T-cell (primary cell): Measurements from ENCODE around the gene STIM1. TPM values are rescaled to one million over a fixed set of nuclear protein-coding genes. Genes with fewer than 3 reads are reported as not detected.
"Not testable (repeated sequence)": the region's sequence is repeated elsewhere in the genome, so short reads cannot be mapped to it uniquely, and the experiment has no call there.

Experiments
- ATAC-seq, 4 experiments: fragments of 200-7000 bp in 3 of 4; fragments of 150-1000 bp in 1 of 4; cut with Tn5 transposase; replicated peaks in 1 of 4; 1 replicate in 3 of 4; 2 replicates in 1 of 4; pipeline ENCODE4 v1.10.0; 2021; ENCODE audit warnings: moderate library complexity in 3 of 4, mild to moderate bottlenecking in 2 of 4, moderate number of reproducible peaks in 1 of 4
- CTCF ChIA-PET, 2 donors: fragments of 300-600 bp; sonication (Branson Sonifier 250); formaldehyde crosslinking; loops; one replicate each; lab custom pipeline; 2022; ENCODE audit warnings: antibody characterized with exemption in 2 of 2; lab: Charles Lee
- POLR2A ChIA-PET, 2 donors: fragments of 300-600 bp; sonication (Branson Sonifier 250); formaldehyde crosslinking; loops; one replicate each; lab custom pipeline; 2022; ENCODE audit warnings: antibody characterized with exemption in 2 of 2; lab: Charles Lee
- DNase-seq, 35 experiments: peaks; one replicate each; pipeline versions ENCODE4 v3.0.0 to v3.0.0-alpha.2; 2013 to 2023
- H3K27ac ChIP-seq: one replicate; pipeline ENCODE4 v1.5.1; 2013; ENCODE audit warnings: low read length
- H3K27me3 ChIP-seq, 2 experiments: replicated peaks in 1 of 2; 1 replicate in 1 of 2; 2 replicates in 1 of 2; pipeline versions ENCODE4 v1.6.1 to v1.7.0; 2013; ENCODE audit warnings: low read length in 1 of 2, mixed read lengths in 1 of 2; ENCODE audit not compliant: control insufficient read depth in 2 of 2, insufficient read depth in 2 of 2; ENCODE audit errors: extremely low read depth in 1 of 2
- H3K36me3 ChIP-seq, 2 donors: 1 replicate in 1 of 2; 2 replicates in 1 of 2; pipeline versions ENCODE4 v1.6.1 to v1.7.0; 2013; ENCODE audit warnings: low read length in 1 of 2; ENCODE audit not compliant: control insufficient read depth in 2 of 2, insufficient read depth in 1 of 2; ENCODE audit errors: extremely low read depth in 1 of 2
- H3K4me1 ChIP-seq, 2 experiments: 1 replicate in 1 of 2; 2 replicates in 1 of 2; pipeline versions ENCODE4 v1.6.1 to v1.7.0; 2013; ENCODE audit warnings: low read length in 2 of 2, mixed read lengths in 1 of 2; ENCODE audit not compliant: insufficient read depth in 2 of 2, control insufficient read depth in 1 of 2; ENCODE audit errors: extremely low read depth in 1 of 2
- H3K4me3 ChIP-seq, 2 donors: 1 replicate in 1 of 2; 2 replicates in 1 of 2; pipeline versions ENCODE4 v1.5.1 to v1.7.0; 2013; ENCODE audit warnings: mild to moderate bottlenecking in 2 of 2, low read length in 1 of 2, moderate library complexity in 1 of 2; ENCODE audit not compliant: control insufficient read depth in 1 of 2; ENCODE audit errors: extremely low read depth in 1 of 2
- H3K9me3 ChIP-seq: 2 replicates; pipeline ENCODE4 v1.7.0; 2013
- H3K27ac Mint-ChIP-seq, 2 donors: one replicate each; pipeline ENCODE4 v1.8.0; 2020 to 2021; ENCODE audit warnings: mild to moderate bottlenecking in 2 of 2, mixed read lengths in 2 of 2
- H3K27me3 Mint-ChIP-seq, 2 donors: one replicate each; pipeline ENCODE4 v1.8.0; 2021 to 2022; ENCODE audit warnings: mixed read lengths in 2 of 2
- H3K36me3 Mint-ChIP-seq: one replicate; pipeline ENCODE4 v1.8.0; 2021; ENCODE audit warnings: mixed read lengths
- H3K4me1 Mint-ChIP-seq, 3 donors: one replicate each; pipeline ENCODE4 v1.8.0; 2020 to 2022; ENCODE audit warnings: mixed read lengths in 3 of 3, mild to moderate bottlenecking in 1 of 3
- H3K4me3 Mint-ChIP-seq, 3 donors: one replicate each; pipeline ENCODE4 v1.8.0; 2020 to 2022; ENCODE audit warnings: mild to moderate bottlenecking in 3 of 3, mixed read lengths in 3 of 3, moderate library complexity in 3 of 3
- H3K9me3 Mint-ChIP-seq, 3 donors: one replicate each; pipeline ENCODE4 v1.8.0; 2020 to 2022; ENCODE audit warnings: mixed read lengths in 3 of 3
- WGBS: methylation state at CpG from one replicate; pipeline ENCODE4 v1.1.5; 2013; ENCODE audit warnings: missing lambda C conversion rate; ENCODE audit not compliant: insufficient coverage; 5-methylcytosine and 5-hydroxymethylcytosine counted together
- total RNA-seq, 35 experiments: library from RNA in 6 of 35; stranded (reverse) in 6 of 35; fragments of 120-200 nt in 1 of 35; gene quantifications; one replicate each; pipeline versions ENCODE4 v1.2.1 to v1.2.4 and lab custom pipeline; 2013 to 2026

Gene STIM1
- total RNA-seq, 5 donors from 2014 or later (not counting 1 experiment from before 2014, with no cell fraction given), result 87.6 to 139 (median 94.5) TPM

DNA sequence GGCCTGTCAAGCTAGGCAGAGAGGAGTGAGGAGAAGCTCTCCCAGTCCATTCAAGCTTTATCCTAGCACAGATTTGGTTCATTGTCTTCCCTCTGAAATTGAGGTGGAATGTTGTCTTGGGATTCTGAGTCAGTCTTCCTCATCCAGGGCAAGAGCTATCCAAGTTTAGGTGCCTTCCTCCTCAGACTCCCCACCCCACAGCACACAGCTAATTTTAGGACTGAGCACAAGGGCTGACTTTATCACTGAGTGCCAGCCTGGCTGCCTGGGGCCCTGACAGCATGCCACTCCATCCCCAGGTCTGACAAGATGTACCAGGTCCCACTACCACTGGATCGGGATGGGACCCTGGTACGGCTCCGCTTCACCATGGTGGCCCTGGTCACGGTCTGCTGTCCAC, 44.5 kb upstream of the STIM1 start:
- DNase-seq (no peak), ATAC-seq (no peak)
- no peaks in the 10 kb centered on the region for H3K9me3 Mint-ChIP-seq
- no peaks in the 10 kb centered on the region for H3K36me3 Mint-ChIP-seq
- CTCF ChIA-PET, result interaction anchor here in 1 of 2 donors (0.7 kb wide), 2 partner anchors 15 to 68 kb away, joined by 3 to 4 read pairs; no protein-coding TSS in a partner anchor
- no peaks in the 10 kb centered on the region for H3K36me3 ChIP-seq
- no peak overlapping the region for H3K4me3 ChIP-seq
- H3K4me1 Mint-ChIP-seq, result peaks cover 16 to 20% (median 17%) of the 10 kb centered on the region in 3 donors
- no peaks in the 10 kb centered on the region for H3K9me3 ChIP-seq
- no peaks in the 10 kb centered on the region for H3K27me3 Mint-ChIP-seq
- WGBS, result 93% methylated on average over 4 of the region's 4 CpGs
- no peak overlapping the region for H3K27ac Mint-ChIP-seq
- POLR2A ChIA-PET, result interaction anchor here in 1 of 2 donors (0.6 kb wide), 1 partner anchor 29 kb away, joined by 5 read pairs; no protein-coding TSS in a partner anchor
- H3K27me3 ChIP-seq, result no peaks in the 10 kb centered on the region
- H3K27ac ChIP-seq, result no peak overlapping the region
- H3K4me1 ChIP-seq, result peaks cover 0 to 16% of the 10 kb centered on the region in 2 experiments
- H3K4me3 Mint-ChIP-seq, result no peak overlapping the region

DNA sequence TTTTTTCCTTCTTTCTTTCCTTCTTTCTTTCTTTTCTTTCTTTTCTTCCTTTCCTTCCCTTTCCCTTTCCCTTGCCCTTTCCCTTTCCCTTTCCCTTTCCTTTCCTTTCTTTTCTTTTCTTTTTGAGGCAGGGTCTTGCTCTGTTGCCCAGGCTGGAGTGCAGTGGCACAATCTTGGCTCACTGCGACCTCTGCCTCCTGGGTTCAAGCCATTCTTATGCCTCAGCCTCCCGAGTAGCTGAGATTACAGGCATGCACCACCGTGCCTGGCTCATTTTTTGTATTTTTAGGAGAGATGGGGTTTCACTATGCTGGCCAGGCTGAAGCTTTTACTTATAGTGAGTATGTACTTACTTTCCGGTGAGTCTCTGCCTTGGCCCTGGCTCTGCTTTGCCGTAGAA, 40.6 kb upstream of the STIM1 start:
- H3K9me3 ChIP-seq, H3K27me3 ChIP-seq, H3K4me3 Mint-ChIP-seq, H3K36me3 Mint-ChIP-seq, H3K27ac Mint-ChIP-seq, POLR2A ChIA-PET, H3K4me1 ChIP-seq, H3K9me3 Mint-ChIP-seq, H3K36me3 ChIP-seq, H3K27ac ChIP-seq, ATAC-seq, H3K4me1 Mint-ChIP-seq, H3K4me3 ChIP-seq, H3K27me3 Mint-ChIP-seq, DNase-seq: not testable (repeated sequence)
- WGBS, result 100% methylated on average over 5 of the region's 5 CpGs
- CTCF ChIA-PET, result interaction anchor here in 1 of 2 donors (0.7 kb wide), 1 partner anchor 240 kb away, joined by 5 read pairs; no protein-coding TSS in a partner anchor

DNA sequence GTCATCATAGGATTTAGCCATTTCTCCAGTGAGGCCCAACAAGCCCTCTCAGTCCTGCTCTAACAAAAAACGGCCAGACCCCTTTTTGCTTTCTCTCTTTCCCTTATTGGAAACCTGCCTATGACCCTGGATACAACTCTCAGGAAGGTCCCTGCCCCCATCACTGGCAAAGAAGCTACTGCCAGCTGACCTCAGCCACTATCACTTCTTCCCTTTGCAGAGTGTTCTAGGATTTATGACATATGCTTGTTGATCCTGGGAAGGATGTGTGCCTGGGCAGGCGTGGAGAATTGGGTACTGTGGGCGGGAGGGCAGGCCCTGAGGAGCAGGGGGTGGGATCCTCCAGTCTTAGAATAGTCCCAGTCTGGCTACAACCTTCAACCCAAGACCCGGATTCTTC, 39.6 kb upstream of the STIM1 start:
- WGBS, result no CpG with 5 or more reads among the region's 4 CpGs
- POLR2A ChIA-PET, result no interaction called here
- Mint-ChIP-seq H3K27ac (no peak overlapping the region), H3K4me3 (no peak overlapping the region), H3K27me3 (no peaks in the 10 kb centered on the region), H3K4me1 (no peaks in the 10 kb centered on the region), H3K9me3 (no peaks in the 10 kb centered on the region), H3K36me3 (peaks cover 4% of the 10 kb centered on the region)
- H3K27ac ChIP-seq, result no peak overlapping the region
- H3K4me3 ChIP-seq, result no peak overlapping the region
- H3K9me3 ChIP-seq, result no peaks in the 10 kb centered on the region
- H3K27me3 ChIP-seq, result no peaks in the 10 kb centered on the region
- H3K36me3 ChIP-seq, result peaks cover 3 to 6% of the 10 kb centered on the region in 2 donors
- DNase-seq (no peak), ATAC-seq (no peak)
- H3K4me1 ChIP-seq, result no peaks in the 10 kb centered on the region
- CTCF ChIA-PET, result interaction anchor here (0.6 to 0.7 kb wide), 2 partner anchors 21 to 803 kb away, joined by 3 to 5 read pairs; no protein-coding TSS in a partner anchor

DNA sequence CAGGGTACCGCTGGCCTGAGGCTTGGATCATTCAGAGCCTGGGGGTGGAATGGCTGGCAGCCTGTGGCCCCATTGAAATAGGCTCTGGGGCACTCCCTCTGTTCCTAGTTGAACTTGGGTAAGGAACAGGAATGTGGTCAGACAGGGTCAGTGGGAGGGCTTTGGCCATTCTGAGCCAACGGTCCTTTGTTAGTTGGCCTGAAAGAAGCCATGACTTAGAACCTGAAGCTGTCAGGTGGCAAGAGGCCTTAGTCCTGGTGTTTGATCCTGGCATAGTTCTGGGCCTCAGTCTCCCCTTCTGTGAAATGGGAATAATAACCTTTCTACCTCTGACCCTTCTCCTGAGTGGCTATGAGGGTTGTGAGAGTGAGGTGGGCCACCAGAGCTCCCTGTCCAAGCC, 38.8 kb upstream of the STIM1 start:
- WGBS, result 85% methylated on average over 2 of the region's 2 CpGs
- H3K9me3 ChIP-seq, result no peaks in the 10 kb centered on the region
- H3K4me3 Mint-ChIP-seq, result no peak overlapping the region
- ATAC-seq (no peak), DNase-seq (no peak)
- no peaks in the 10 kb centered on the region for H3K27me3 Mint-ChIP-seq
- H3K9me3 Mint-ChIP-seq, result no peaks in the 10 kb centered on the region
- POLR2A ChIA-PET, result no interaction called here
- no peak overlapping the region for H3K27ac ChIP-seq
- H3K4me1 Mint-ChIP-seq, result no peaks in the 10 kb centered on the region
- H3K36me3 ChIP-seq, result peaks cover 3 to 6% of the 10 kb centered on the region in 2 donors
- H3K4me3 ChIP-seq, result no peak overlapping the region
- no peak overlapping the region for H3K27ac Mint-ChIP-seq
- H3K27me3 ChIP-seq, result no peaks in the 10 kb centered on the region
- H3K4me1 ChIP-seq, result no peaks in the 10 kb centered on the region
- CTCF ChIA-PET, result no interaction called here
- peaks cover 4% of the 10 kb centered on the region for H3K36me3 Mint-ChIP-seq

DNA sequence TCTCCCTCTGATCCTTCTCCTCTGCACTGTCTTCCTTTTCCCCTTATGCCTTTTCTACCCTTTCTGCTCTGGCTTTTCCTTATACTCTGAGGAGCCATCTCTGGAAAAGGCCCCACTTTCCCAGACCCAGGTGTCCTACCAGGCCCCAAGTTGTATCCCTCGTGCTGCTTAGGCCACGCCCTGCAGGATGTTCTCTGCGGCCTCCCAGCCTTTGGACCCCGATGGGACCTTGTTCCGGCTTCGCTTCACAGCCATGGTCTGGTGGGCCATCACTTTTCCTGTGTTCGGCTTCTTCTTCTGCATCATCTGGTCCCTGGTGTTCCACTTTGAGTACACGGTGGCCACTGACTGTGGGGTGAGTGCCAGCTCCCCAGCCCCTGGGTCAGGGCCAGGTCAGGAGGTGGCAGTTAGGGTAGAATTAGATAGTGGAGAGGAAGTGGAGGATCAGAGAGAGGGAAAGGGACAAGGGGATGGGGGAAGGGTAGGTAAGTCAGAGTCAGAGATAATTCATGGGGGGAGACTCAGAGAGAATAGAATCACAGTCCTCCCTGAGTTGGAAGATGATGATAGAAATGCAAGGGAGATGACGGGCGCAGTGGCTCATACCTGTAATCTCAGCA, 38.2 kb upstream of the STIM1 start:
- no peaks in the 10 kb centered on the region for H3K27me3 Mint-ChIP-seq
- POLR2A ChIA-PET, result interaction anchor here in 1 of 2 donors (0.7 kb wide), 1 partner anchor 66 kb away, joined by 5 read pairs; no protein-coding TSS in a partner anchor
- 92% methylated on average over 10 of the region's 10 CpGs for WGBS

DNA sequence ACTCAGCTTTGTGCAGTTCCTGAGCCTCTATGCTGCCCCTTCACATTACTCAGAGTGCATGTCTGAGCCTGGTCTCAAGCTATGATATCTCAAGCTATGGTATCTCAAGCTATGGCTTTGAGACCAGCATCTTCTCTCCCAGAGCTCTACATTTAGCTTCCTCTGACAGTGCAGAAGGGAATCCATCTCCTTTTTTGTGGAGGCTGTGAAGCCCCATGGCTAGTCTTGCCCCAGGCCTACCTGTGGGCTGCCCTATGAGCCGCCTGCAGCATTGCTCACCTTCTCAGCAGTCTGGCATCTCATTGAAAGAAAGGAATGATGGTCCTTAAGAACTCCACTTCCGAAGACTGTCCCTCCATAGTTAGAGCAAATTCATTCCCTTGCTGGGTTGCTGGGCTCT, 34.5 kb upstream of the STIM1 start:
- H3K27me3 ChIP-seq, result no peaks in the 10 kb centered on the region
- H3K36me3 Mint-ChIP-seq, result peaks cover 4% of the 10 kb centered on the region
- peaks cover 22 to 25% (median 22%) of the 10 kb centered on the region in 3 donors for H3K4me1 Mint-ChIP-seq
- no peaks in the 10 kb centered on the region for H3K27me3 Mint-ChIP-seq
- 100% methylated on average over 2 of the region's 2 CpGs for WGBS
- CTCF ChIA-PET, result interaction anchor here (0.5 to 1.3 kb wide), 2 partner anchors 18 to 28 kb away, joined by 3 read pairs; no protein-coding TSS in a partner anchor
- ATAC-seq (no peak), DNase-seq (no peak)
- H3K4me1 ChIP-seq, result peaks cover 2 to 18% of the 10 kb centered on the region in 2 experiments
- no peak overlapping the region for H3K27ac ChIP-seq
- H3K4me3 Mint-ChIP-seq, result no peak overlapping the region
- H3K9me3 ChIP-seq, result no peaks in the 10 kb centered on the region
- no peaks in the 10 kb centered on the region for H3K9me3 Mint-ChIP-seq
- no peak overlapping the region for H3K4me3 ChIP-seq
- H3K36me3 ChIP-seq, result peaks cover 6 to 13% of the 10 kb centered on the region in 2 donors
- H3K27ac Mint-ChIP-seq, result no peak overlapping the region
- POLR2A ChIA-PET, result interaction anchor here in 1 of 2 donors (0.5 to 1.5 kb wide), 2 partner anchors 15 to 21 kb away, joined by 3 to 6 read pairs; no protein-coding TSS in a partner anchor

More for the DNA sequence above, 38.2 kb upstream of the STIM1 start:
- H3K9me3 Mint-ChIP-seq, result no peaks in the 10 kb centered on the region
- peaks cover 3 to 6% of the 10 kb centered on the region in 2 donors for H3K36me3 ChIP-seq
- H3K27me3 ChIP-seq, result no peaks in the 10 kb centered on the region
- no peak overlapping the region for H3K4me3 ChIP-seq
- H3K4me1 ChIP-seq, result no peaks in the 10 kb centered on the region
- H3K9me3 ChIP-seq, result no peaks in the 10 kb centered on the region
- CTCF ChIA-PET, result interaction anchor here in 1 of 2 donors (0.8 kb wide), 1 partner anchor 32 kb away, joined by 6 read pairs; no protein-coding TSS in a partner anchor
- no peak overlapping the region for H3K4me3 Mint-ChIP-seq
- no peak for DNase-seq
- H3K4me1 Mint-ChIP-seq, result no peaks in the 10 kb centered on the region
- no peak for ATAC-seq
- peaks cover 4% of the 10 kb centered on the region for H3K36me3 Mint-ChIP-seq
- H3K27ac ChIP-seq, result no peak overlapping the region
- H3K27ac Mint-ChIP-seq, result no peak overlapping the region
